Nephron (organoid): ENCODE measurements around the gene MRGPRD.

Experiments used
- H3K27ac Mint-ChIP-seq, 3 experiments: 2 replicates each; pipeline ENCODE4 v1.8.0; 2020; ENCODE audit warnings: mixed read lengths in 3 of 3, mild to moderate bottlenecking in 2 of 3, moderate library complexity in 1 of 3
- H3K27me3 Mint-ChIP-seq: 2 replicates; pipeline ENCODE4 v1.8.0; 2021; ENCODE audit warnings: low read depth, mild to moderate bottlenecking, moderate library complexity, mixed read lengths
- H3K36me3 Mint-ChIP-seq: 2 replicates; pipeline ENCODE4 v1.8.0; 2020; ENCODE audit warnings: low read depth, mixed read lengths
- H3K4me1 Mint-ChIP-seq: 2 replicates; pipeline ENCODE4 v1.8.0; 2020; ENCODE audit warnings: mixed read lengths
- H3K4me3 Mint-ChIP-seq, 3 experiments: 2 replicates each; pipeline ENCODE4 v1.8.0; 2020; ENCODE audit warnings: mild to moderate bottlenecking in 3 of 3, mixed read lengths in 3 of 3, moderate library complexity in 2 of 3
- H3K9me3 Mint-ChIP-seq: 2 replicates; pipeline ENCODE4 v1.8.0; 2020; ENCODE audit warnings: mixed read lengths
- TF ChIP-seq, protein P1 (sequence below), 3 experiments: fragments of 200-600 bp; sonication (generic); IDR thresholded peaks; one replicate each; pipeline ENCODE4 v1.5.0; 2021; ENCODE audit warnings: antibody characterized with exemption in 3 of 3; ENCODE audit not compliant: unreplicated experiment in 3 of 3

The MRGPRD gene

GRCh38 chr11:69003866-69004367 is 23.1 kb upstream of the MRGPRD start:
- H3K9me3 Mint-ChIP-seq, result no peaks in the 10 kb centered on the region
- peak overlapping the region in 1 of 3 experiments; percentile 30 for H3K27ac Mint-ChIP-seq
- TF ChIP-seq, protein P1, sequence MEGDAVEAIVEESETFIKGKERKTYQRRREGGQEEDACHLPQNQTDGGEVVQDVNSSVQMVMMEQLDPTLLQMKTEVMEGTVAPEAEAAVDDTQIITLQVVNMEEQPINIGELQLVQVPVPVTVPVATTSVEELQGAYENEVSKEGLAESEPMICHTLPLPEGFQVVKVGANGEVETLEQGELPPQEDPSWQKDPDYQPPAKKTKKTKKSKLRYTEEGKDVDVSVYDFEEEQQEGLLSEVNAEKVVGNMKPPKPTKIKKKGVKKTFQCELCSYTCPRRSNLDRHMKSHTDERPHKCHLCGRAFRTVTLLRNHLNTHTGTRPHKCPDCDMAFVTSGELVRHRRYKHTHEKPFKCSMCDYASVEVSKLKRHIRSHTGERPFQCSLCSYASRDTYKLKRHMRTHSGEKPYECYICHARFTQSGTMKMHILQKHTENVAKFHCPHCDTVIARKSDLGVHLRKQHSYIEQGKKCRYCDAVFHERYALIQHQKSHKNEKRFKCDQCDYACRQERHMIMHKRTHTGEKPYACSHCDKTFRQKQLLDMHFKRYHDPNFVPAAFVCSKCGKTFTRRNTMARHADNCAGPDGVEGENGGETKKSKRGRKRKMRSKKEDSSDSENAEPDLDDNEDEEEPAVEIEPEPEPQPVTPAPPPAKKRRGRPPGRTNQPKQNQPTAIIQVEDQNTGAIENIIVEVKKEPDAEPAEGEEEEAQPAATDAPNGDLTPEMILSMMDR (IDR thresholded peaks at IDR 0.05; ENCODE audit: unreplicated experiment in 3 of 3), result no peak
- H3K36me3 Mint-ChIP-seq, result no peaks in the 10 kb centered on the region
- no peak overlapping the region for H3K4me3 Mint-ChIP-seq
- H3K27me3 Mint-ChIP-seq, result peaks cover 13% of the 10 kb centered on the region
- peaks cover 43% of the 10 kb centered on the region for H3K4me1 Mint-ChIP-seq

DNA sequence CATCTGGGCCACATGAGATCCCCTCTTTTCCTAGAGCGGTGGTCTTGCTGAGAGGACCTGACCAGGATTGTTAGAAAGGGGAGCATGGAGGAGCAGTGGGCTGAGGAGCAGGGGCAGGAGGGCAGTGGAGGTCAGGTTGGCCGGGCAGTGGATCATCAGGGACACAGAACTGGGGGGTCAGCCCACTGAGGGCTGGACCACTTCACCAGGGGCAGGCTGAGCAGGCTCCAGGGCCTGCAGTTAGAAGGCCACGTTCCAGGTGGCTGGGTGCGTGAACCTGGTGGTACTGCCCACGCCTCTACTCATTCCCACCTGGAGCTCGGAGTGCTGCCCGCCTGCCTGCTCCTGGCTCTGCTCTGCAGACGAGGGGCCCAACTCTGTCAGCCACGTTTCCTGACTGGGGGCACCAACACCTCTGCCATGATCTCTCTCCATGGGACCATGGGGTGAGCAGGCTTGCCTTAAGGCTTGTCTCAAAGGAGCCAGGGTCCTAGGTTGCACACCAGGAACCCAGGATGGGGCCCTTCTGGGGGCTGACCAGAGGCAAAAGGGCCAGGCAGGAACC is 22.6 kb upstream of the MRGPRD start:
- Mint-ChIP-seq H3K9me3 (no peaks in the 10 kb centered on the region), H3K4me3 (no peak overlapping the region), H3K27ac (peak overlapping the region in 2 of 3 experiments; percentile 36 to 94), H3K27me3 (peaks cover 17% of the 10 kb centered on the region), H3K4me1 (peaks cover 45% of the 10 kb centered on the region), H3K36me3 (no peaks in the 10 kb centered on the region)
- TF ChIP-seq, protein P1 (IDR thresholded peaks at IDR 0.05; ENCODE audit: unreplicated experiment in 3 of 3), result no peak

GRCh38 chr11:69002570-69003231 is 21.9 kb upstream of the MRGPRD start:
- Mint-ChIP-seq H3K27ac (peak overlapping the region; percentile 36 to 94 (median 93)), H3K27me3 (peaks cover 23% of the 10 kb centered on the region), H3K4me1 (peaks cover 44% of the 10 kb centered on the region), H3K4me3 (peak overlapping the region in 1 of 3 experiments; percentile 13), H3K9me3 (no peaks in the 10 kb centered on the region), H3K36me3 (no peaks in the 10 kb centered on the region)
- TF ChIP-seq, protein P1 (IDR thresholded peaks at IDR 0.05; ENCODE audit: unreplicated experiment in 3 of 3), result no peak

DNA sequence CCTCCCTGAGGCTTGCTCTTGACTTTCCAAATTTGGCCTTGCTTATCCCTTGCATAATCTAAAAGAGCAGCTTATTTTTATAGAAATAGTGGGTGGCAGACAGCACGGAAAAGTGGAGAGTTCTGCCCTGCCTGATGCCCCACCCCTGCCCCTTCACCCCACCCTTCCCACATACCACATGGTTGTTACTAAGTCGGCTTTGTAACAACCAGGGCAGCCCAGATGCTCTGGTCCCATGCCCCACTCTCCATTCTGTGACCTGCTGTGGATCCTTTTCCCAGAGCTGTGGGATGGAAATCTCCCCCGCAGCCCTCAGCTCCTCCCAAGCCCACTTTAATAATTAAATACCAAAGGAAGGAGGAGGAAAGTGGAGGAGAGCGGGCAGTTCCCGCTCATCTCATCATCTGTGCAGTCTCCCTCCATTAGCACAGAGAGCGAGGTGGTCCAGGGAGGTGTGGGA is 21.4 kb upstream of the MRGPRD start:
- Mint-ChIP-seq H3K27ac (peak overlapping the region; percentile 36 to 94 (median 93)), H3K4me1 (peaks cover 39% of the 10 kb centered on the region), H3K9me3 (no peaks in the 10 kb centered on the region), H3K4me3 (peak overlapping the region in 1 of 3 experiments; percentile 13), H3K27me3 (peaks cover 17% of the 10 kb centered on the region), H3K36me3 (no peaks in the 10 kb centered on the region)
- TF ChIP-seq, protein P1 (IDR thresholded peaks at IDR 0.05; ENCODE audit: unreplicated experiment in 3 of 3), result no peak

DNA sequence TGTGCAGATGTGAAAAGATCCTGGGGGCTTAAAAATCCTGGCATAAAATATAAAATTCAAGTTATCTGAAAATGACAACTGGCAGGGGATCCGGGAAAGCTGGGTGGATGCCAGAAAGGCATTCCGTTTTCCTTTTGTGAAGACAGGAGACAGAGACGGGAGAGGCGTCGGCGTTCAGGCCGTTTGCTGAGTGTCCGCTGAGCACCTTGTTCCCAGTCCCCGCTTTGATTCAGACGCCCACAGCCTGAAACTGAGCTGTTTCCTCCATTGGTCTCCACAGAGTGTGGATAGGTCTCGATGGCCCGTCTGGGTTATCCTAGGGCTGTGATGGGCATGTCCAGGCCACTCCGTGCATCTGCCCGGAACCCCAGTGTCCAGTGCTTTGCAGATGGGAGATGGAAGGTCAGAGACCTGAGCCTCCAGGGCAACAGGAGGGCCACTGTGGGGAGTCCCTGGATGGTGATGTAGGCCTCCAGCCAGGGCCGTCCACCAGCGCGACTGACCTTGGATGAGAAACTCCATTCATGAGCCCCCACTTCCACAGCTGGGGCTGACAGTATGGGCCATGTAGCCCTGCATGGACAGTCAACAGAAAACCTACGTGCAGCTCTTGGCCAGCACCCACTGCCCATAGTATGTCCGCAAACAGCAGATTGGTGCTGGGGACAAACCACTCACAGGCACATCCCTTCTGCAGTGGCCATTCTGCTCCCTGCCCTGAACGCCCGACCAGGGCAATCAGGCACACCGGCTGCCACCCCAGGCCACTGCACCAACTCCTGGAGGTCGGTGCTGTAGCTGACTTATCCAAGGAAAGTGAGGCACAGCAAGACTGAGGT is 20.7 kb upstream of the MRGPRD start:
- TF ChIP-seq, protein P1 (IDR thresholded peaks at IDR 0.05; ENCODE audit: unreplicated experiment in 3 of 3), result no peak
- H3K4me1 Mint-ChIP-seq, result peaks cover 35% of the 10 kb centered on the region
- no peaks in the 10 kb centered on the region for H3K36me3 Mint-ChIP-seq
- peak overlapping the region; percentile 91 to 97 (median 94) for H3K27ac Mint-ChIP-seq
- H3K9me3 Mint-ChIP-seq, result no peaks in the 10 kb centered on the region
- H3K27me3 Mint-ChIP-seq, result peaks cover 17% of the 10 kb centered on the region
- H3K4me3 Mint-ChIP-seq, result peak overlapping the region in 2 of 3 experiments; percentile 33 to 40
